ENCODE data around the gene COX14.
"Not testable (repeated sequence)": the region's sequence is repeated elsewhere in the genome, so short reads cannot be mapped to it uniquely, and the experiment has no call there.

COX14 gene

GRCh38 chr12:50154947-50155346 lies 42.9 kb downstream of the COX14 start:
- DNase-seq (ENCODE audit: low spot score); FAIRE-seq: not testable (repeated sequence)

GRCh38 chr12:50156641-50157040 lies 44.6 kb downstream of the COX14 start:
- no peak for FAIRE-seq
- no peak for DNase-seq (ENCODE audit: low spot score)

- no peak for DNase-seq (ENCODE audit: low spot score)
- no peak for FAIRE-seq
Measured at GRCh38 chr12:50157259-50157658, 45.2 kb downstream of the COX14 start.

- FAIRE-seq (no peak), DNase-seq (ENCODE audit: low spot score) (no peak)
Measured at GRCh38 chr12:50160643-50161042, 48.6 kb downstream of the COX14 start.

GRCh38 chr12:50162230-50162629 lies 50.2 kb downstream of the COX14 start:
- DNase-seq (ENCODE audit: low spot score), result no peak
- FAIRE-seq, result no peak

- FAIRE-seq, result no peak
- no peak for DNase-seq (ENCODE audit: low spot score)
Measured at GRCh38 chr12:50164963-50165362, 52.9 kb downstream of the COX14 start.

- FAIRE-seq (no peak), DNase-seq (ENCODE audit: low spot score) (no peak)
Measured at GRCh38 chr12:50166799-50167048, 54.7 kb downstream of the COX14 start.

- FAIRE-seq, result no peak
- peak; percentile 99 for DNase-seq (ENCODE audit: low spot score)
Measured at GRCh38 chr12:50167049-50167828, 55.2 kb downstream of the COX14 start, which contains the start of gene CERS5. Gene CERS5 (minus strand): TSS chr12:50167369. CDS start chr12:50167297, 72 bp downstream.

All from urothelium cell line (cell line).